K562 (cell line): ENCODE results near the gene TRIO. TPM values are rescaled to one million over a fixed set of nuclear protein-coding genes. Genes with fewer than 3 reads are reported as not detected.

Experiments
- ATAC-seq: fragments of 200-7000 bp; cut with Tn5 transposase; 3 replicates; pipeline ENCODE4 v1.9.1; 2020; ENCODE audit warnings: moderate library complexity
- BruUV-seq: library from RNA; stranded (reverse); fragments of 400-500 nt; replicated peaks from 2 replicates; lab custom pipeline; 2021; lab: Mats Ljungman, UMichigan
- CTCF ChIA-PET: fragments of 300-600 bp; formaldehyde crosslinking; extraction: SDS; loops from one replicate; lab custom pipeline; 2021; ENCODE audit warnings: low intra/inter-chr PET ratio; lab: Yijun Ruan, JAX
- POLR2A ChIA-PET: fragments of 300-600, 350-650 bp; sonication (Branson Sonifier 250); formaldehyde crosslinking; extraction: SDS; loops from one replicate; lab custom pipeline; 2021; ENCODE audit warnings: antibody characterized with exemption, inconsistent platforms; lab: Yijun Ruan, JAX
- DNase-seq, 4 experiments: peaks; one replicate each; pipeline versions ENCODE4 v3.0.0 to v3.0.0-alpha.2; 2011 to 2018; ENCODE audit warnings: low spot score in 3 of 4, mixed read lengths in 3 of 4; ENCODE audit errors: extremely low read depth in 1 of 4
- FAIRE-seq: peaks from 2 replicates; lab custom pipeline; 2011; peaks lifted over from hg19 to GRCh38; lab: Jason Lieb, UNC
- H2AFZ ChIP-seq: 2 replicates; pipeline ENCODE4 v1.6.0; 2011; ENCODE audit warnings: low read depth, low read length, control low read depth, inconsistent platforms
- H3K27ac ChIP-seq: fragments of 200-600 bp; 3 replicates; pipeline ENCODE4 v1.8.0; 2011; ENCODE audit warnings: low read depth, mild to moderate bottlenecking, control low read depth, inconsistent platforms, low read length, moderate library complexity, mixed read lengths; ENCODE audit errors: extremely low read depth
- H3K27me3 ChIP-seq, 2 experiments: fragments of 300-600 bp in 1 of 2; 2 replicates in 1 of 2; 3 replicates in 1 of 2; pipeline versions ENCODE4 v1.6.0 to v1.8.0; 2011; ENCODE audit warnings: inconsistent platforms in 2 of 2, low read length in 2 of 2, mild to moderate bottlenecking in 1 of 2, mixed read lengths in 1 of 2, moderate library complexity in 1 of 2; ENCODE audit not compliant: control insufficient read depth in 2 of 2, insufficient read depth in 2 of 2
- H3K36me3 ChIP-seq: fragments of 300-600 bp; 3 replicates; pipeline ENCODE4 v1.8.0; 2011; ENCODE audit warnings: mild to moderate bottlenecking, low read length, inconsistent platforms; ENCODE audit not compliant: control insufficient read depth, insufficient read depth
- H3K4me1 ChIP-seq, 2 experiments: fragments of 200-600 bp in 1 of 2; replicated peaks in 1 of 2; 2 replicates in 1 of 2; 3 replicates in 1 of 2; pipeline versions ENCODE4 v1.5.1 to v1.8.0; 2011; ENCODE audit warnings: inconsistent platforms in 2 of 2, low read length in 2 of 2, mild to moderate bottlenecking in 1 of 2, mixed read lengths in 1 of 2, moderate library complexity in 1 of 2; ENCODE audit not compliant: control insufficient read depth in 2 of 2, insufficient read depth in 2 of 2
- H3K4me2 ChIP-seq: 2 replicates; pipeline ENCODE4 v1.6.1; 2011; ENCODE audit warnings: low read length, control low read depth, inconsistent platforms, mixed read lengths; ENCODE audit not compliant: insufficient read depth
- H3K4me3 ChIP-seq: fragments of 200-600 bp; sonication (generic), shearing (Covaris generic); 2 replicates; pipeline ENCODE4 v1.5.1; 2016; ENCODE audit warnings: control low read depth, inconsistent platforms
- H3K79me2 ChIP-seq: fragments of 200-600 bp; 3 replicates; pipeline ENCODE4 v1.8.0; 2011; ENCODE audit warnings: low read length, inconsistent platforms; ENCODE audit not compliant: control insufficient read depth, insufficient read depth
- H3K9ac ChIP-seq, 2 experiments: 2 replicates each; pipeline versions ENCODE4 v1.6.0 to v1.6.1; 2011; ENCODE audit warnings: low read depth in 2 of 2, low read length in 2 of 2, control low read depth in 1 of 2, inconsistent platforms in 1 of 2, mild to moderate bottlenecking in 1 of 2, mixed read lengths in 1 of 2; ENCODE audit not compliant: insufficient read depth in 1 of 2
- H3K9me1 ChIP-seq: one replicate; pipeline ENCODE4 v1.6.0; 2011; ENCODE audit warnings: inconsistent platforms, mild to moderate bottlenecking, low read length, moderate library complexity; ENCODE audit not compliant: control insufficient read depth, insufficient read depth
- H3K9me3 ChIP-seq: replicated peaks from 2 replicates; pipeline ENCODE4 v1.5.1; 2011; ENCODE audit warnings: low read depth, low read length, inconsistent platforms; ENCODE audit not compliant: control insufficient read depth, insufficient read depth
- H4K20me1 ChIP-seq: replicated peaks from 2 replicates; pipeline ENCODE4 v1.6.1; 2011; ENCODE audit warnings: low read length, inconsistent platforms, mixed read lengths; ENCODE audit not compliant: control insufficient read depth, insufficient read depth
- FIP1L1 ChIP-seq: fragments of 200-400 bp; formaldehyde crosslinking; IDR thresholded peaks from 2 replicates; pipeline ENCODE4 v1.6.1; 2018; ENCODE audit warnings: mild to moderate bottlenecking, low read depth, low read length; ENCODE audit not compliant: poor library complexity, severe bottlenecking
- MYNN ChIP-seq, 2 experiments: sonication (generic); formaldehyde crosslinking in 1 of 2; IDR thresholded peaks; 2 replicates each; pipeline versions ENCODE4 v1.5.0 to v1.6.1; 2016 to 2020; ENCODE audit warnings: antibody characterized with exemption in 1 of 2, missing genetic modification reagents in 1 of 2
- NFYB ChIP-seq: IDR thresholded peaks from 2 replicates; pipeline ENCODE4 v1.6.1; 2011; ENCODE audit warnings: mild to moderate bottlenecking, moderate library complexity; ENCODE audit not compliant: insufficient read length; ENCODE audit errors: extremely low read depth
- RFX7 ChIP-seq: fragments of 250-450 bp; sonication (Bioruptor Pico); IDR thresholded peaks from 2 replicates; pipeline ENCODE4 v1.5.1; 2021; ENCODE audit warnings: mild to moderate bottlenecking
- ZKSCAN3 ChIP-seq: fragments of 250-450 bp; sonication (Bioruptor Pico); IDR thresholded peaks from 2 replicates; pipeline ENCODE4 v1.4.0; 2020
- WGBS: fragments of 100-300 bp; shearing (Covaris generic); methylation state at CpG from one replicate; pipeline ENCODE4 v1.1.6; 2016; ENCODE audit warnings: low coverage, mixed read lengths; ENCODE audit not compliant: insufficient coverage; ENCODE audit errors: missing lambda C conversion rate; 5-methylcytosine and 5-hydroxymethylcytosine counted together
- in situ Hi-C: fragments of 300-500 bp; cut with MboI; formaldehyde crosslinking; loops from 4 replicates; pipeline ENCODE4 v1.15.0; 2018; ENCODE audit warnings: inconsistent platforms, mixed read lengths
- intact Hi-C: fragments of 100-400 bp; cut with micrococcal nuclease; formaldehyde crosslinking; loops from 2 replicates; pipeline ENCODE4 v1.14.2; 2022
- polyA plus RNA-seq, 8 experiments: library from polyadenylated mRNA; depleted of rRNA in 4 of 8; stranded (reverse) in 5 of 8; unstranded in 3 of 8; fragments of >200 nt; fragmentation: Nextera tagmentation in 2 of 8; fragmentation: Illumina TruSeq in 1 of 8; extraction: Ambion mirVana in 2 of 8; extraction: Trizol in 1 of 8; gene quantifications; 2 replicates each; pipeline versions ENCODE4 v1.2.1 to v1.2.3, GENCODE V29; 2011 to 2014; ENCODE audit warnings: inconsistent platforms in 1 of 8, missing spikeins in 1 of 8
- total RNA-seq, 7 experiments: library from RNA; depleted of rRNA in 6 of 7; stranded (reverse); fragments of >200 nt in 6 of 7; fragmentation: Illumina TruSeq in 2 of 7; extraction: Trizol in 2 of 7; gene quantifications; 2 replicates each; pipeline versions ENCODE4 v1.2.1 to v1.2.3, GENCODE V29; 2011 to 2021; ENCODE audit warnings: low replicate concordance in 1 of 7
- TF ChIP-seq, protein P1 (sequence below): fragments of 250-450 bp; sonication (Bioruptor Pico); IDR thresholded peaks from 2 replicates; pipeline ENCODE4 v1.5.0; 2020; ENCODE audit warnings: mild to moderate bottlenecking
- TF ChIP-seq, protein P2 (sequence below): sonication (generic); formaldehyde crosslinking; IDR thresholded peaks from 2 replicates; pipeline ENCODE4 v1.4.0; 2020; ENCODE audit warnings: mild to moderate bottlenecking, missing genetic modification reagents
- TF ChIP-seq, protein P3 (sequence below): fragments of 450-650 bp; IDR thresholded peaks from 2 replicates; pipeline ENCODE4 v1.6.1; 2016; ENCODE audit warnings: low read depth
- TF ChIP-seq, protein P4 (sequence below), 2 experiments: fragments of 450-650 bp in 1 of 2; sonication (generic) in 1 of 2; formaldehyde crosslinking in 1 of 2; IDR thresholded peaks in 1 of 2; conservative IDR thresholded peaks in 1 of 2; 2 replicates each; pipeline versions ENCODE4 v1.6.1 to v1.8.1; 2016 to 2023; ENCODE audit warnings: mild to moderate bottlenecking in 2 of 2, moderate library complexity in 2 of 2, inconsistent platforms in 1 of 2, missing genetic modification reagents in 1 of 2

Gene TRIO
- total and polyA plus RNA-seq, 9 of the 15 experiments (the other 6 are each of a cell fraction or from before 2014, with no cell fraction given): 0.24 to 5.0 (median 1.1) TPM

DNA sequence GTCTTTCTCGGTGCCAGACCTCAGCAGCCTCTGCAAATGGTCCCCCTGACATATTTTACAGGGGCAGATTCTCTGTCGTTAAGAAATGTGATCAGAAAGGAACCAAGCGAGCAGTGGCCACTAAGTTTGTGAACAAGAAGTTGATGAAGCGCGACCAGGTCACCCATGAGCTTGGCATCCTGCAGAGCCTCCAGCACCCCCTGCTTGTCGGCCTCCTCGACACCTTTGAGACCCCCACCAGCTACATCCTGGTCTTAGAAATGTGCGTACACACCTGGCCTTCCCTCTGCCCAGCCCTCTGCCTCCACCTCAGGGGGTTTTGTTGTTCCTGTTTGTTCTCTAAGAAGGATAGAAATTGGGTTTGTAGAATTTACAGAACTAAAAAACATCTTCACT, 361.2 kb downstream of the TRIO start:
- intact Hi-C loops: no loop called here
- CTCF ChIA-PET: no interaction called here
- TF ChIP-seq, protein P1, sequence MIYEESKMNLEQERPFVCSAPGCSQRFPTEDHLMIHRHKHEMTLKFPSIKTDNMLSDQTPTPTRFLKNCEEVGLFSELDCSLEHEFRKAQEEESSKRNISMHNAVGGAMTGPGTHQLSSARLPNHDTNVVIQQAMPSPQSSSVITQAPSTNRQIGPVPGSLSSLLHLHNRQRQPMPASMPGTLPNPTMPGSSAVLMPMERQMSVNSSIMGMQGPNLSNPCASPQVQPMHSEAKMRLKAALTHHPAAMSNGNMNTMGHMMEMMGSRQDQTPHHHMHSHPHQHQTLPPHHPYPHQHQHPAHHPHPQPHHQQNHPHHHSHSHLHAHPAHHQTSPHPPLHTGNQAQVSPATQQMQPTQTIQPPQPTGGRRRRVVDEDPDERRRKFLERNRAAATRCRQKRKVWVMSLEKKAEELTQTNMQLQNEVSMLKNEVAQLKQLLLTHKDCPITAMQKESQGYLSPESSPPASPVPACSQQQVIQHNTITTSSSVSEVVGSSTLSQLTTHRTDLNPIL (CRISPR knock-in tag): no peak
- no peak for TF ChIP-seq FIP1L1
- TF ChIP-seq, protein P2, sequence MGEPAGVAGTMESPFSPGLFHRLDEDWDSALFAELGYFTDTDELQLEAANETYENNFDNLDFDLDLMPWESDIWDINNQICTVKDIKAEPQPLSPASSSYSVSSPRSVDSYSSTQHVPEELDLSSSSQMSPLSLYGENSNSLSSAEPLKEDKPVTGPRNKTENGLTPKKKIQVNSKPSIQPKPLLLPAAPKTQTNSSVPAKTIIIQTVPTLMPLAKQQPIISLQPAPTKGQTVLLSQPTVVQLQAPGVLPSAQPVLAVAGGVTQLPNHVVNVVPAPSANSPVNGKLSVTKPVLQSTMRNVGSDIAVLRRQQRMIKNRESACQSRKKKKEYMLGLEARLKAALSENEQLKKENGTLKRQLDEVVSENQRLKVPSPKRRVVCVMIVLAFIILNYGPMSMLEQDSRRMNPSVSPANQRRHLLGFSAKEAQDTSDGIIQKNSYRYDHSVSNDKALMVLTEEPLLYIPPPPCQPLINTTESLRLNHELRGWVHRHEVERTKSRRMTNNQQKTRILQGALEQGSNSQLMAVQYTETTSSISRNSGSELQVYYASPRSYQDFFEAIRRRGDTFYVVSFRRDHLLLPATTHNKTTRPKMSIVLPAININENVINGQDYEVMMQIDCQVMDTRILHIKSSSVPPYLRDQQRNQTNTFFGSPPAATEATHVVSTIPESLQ (CRISPR knock-in tag): no peak
- no peak for TF ChIP-seq MYNN (IDR thresholded peaks at IDR 0.05)
- no peak for TF ChIP-seq MYNN (CRISPR knock-in tag; IDR thresholded peaks at IDR 0.05)
- no peak for TF ChIP-seq RFX7 (CRISPR knock-in tag)
- TF ChIP-seq, protein P3, sequence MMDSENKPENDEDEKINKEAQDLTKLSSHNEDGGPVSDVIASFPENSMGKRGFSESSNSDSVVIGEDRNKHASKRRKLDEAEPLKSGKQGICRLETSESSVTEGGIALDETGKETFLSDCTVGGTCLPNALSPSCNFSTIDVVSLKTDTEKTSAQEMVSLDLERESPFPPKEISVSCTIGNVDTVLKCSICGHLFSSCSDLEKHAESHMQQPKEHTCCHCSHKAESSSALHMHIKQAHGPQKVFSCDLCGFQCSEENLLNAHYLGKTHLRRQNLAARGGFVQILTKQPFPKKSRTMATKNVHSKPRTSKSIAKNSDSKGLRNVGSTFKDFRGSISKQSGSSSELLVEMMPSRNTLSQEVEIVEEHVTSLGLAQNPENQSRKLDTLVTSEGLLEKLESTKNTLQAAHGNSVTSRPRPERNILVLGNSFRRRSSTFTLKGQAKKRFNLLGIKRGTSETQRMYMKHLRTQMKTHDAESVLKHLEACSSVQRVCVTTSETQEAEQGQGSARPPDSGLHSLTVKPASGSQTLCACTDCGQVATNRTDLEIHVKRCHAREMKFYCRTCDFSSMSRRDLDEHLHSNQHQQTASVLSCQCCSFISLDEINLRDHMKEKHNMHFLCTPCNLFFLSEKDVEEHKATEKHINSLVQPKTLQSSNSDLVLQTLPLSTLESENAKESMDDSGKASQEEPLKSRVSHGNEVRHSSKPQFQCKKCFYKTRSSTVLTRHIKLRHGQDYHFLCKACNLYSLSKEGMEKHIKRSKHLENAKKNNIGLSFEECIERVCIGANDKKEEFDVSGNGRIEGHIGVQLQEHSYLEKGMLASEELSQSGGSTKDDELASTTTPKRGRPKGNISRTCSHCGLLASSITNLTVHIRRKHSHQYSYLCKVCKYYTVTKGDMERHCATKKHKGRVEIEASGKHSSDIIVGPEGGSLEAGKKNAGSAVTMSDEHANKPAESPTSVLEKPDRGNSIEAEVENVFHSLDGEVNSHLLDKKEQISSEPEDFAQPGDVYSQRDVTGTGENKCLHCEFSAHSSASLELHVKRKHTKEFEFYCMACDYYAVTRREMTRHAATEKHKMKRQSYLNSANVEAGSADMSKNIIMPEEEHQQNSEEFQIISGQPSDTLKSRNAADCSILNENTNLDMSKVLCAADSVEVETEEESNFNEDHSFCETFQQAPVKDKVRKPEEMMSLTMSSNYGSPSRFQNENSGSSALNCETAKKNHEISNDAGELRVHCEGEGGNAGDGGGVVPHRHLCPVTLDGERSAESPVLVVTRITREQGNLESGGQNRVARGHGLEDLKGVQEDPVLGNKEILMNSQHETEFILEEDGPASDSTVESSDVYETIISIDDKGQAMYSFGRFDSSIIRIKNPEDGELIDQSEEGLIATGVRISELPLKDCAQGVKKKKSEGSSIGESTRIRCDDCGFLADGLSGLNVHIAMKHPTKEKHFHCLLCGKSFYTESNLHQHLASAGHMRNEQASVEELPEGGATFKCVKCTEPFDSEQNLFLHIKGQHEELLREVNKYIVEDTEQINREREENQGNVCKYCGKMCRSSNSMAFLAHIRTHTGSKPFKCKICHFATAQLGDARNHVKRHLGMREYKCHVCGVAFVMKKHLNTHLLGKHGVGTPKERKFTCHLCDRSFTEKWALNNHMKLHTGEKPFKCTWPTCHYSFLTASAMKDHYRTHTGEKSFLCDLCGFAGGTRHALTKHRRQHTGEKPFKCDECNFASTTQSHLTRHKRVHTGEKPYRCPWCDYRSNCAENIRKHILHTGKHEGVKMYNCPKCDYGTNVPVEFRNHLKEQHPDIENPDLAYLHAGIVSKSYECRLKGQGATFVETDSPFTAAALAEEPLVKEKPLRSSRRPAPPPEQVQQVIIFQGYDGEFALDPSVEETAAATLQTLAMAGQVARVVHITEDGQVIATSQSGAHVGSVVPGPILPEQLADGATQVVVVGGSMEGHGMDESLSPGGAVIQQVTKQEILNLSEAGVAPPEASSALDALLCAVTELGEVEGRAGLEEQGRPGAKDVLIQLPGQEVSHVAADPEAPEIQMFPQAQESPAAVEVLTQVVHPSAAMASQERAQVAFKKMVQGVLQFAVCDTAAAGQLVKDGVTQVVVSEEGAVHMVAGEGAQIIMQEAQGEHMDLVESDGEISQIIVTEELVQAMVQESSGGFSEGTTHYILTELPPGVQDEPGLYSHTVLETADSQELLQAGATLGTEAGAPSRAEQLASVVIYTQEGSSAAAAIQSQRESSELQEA: no peak
- TF ChIP-seq NFYB: no peak
- TF ChIP-seq, protein P4, sequence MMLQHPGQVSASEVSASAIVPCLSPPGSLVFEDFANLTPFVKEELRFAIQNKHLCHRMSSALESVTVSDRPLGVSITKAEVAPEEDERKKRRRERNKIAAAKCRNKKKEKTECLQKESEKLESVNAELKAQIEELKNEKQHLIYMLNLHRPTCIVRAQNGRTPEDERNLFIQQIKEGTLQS (IDR thresholded peaks at IDR 0.05): no peak
- TF ChIP-seq, protein P4 (CRISPR knock-in tag; conservative IDR thresholded peaks at IDR 0.05): no peak
- TF ChIP-seq ZKSCAN3: no peak

More for the DNA sequence above, 361.2 kb downstream of the TRIO start:
- Histone ChIP-seq H3K9me1 (no peaks in the 10 kb centered on the region), H3K9me3 (no peaks in the 10 kb centered on the region), H4K20me1 (peaks cover 11% of the 10 kb centered on the region; the same call in 1 of the 2 replicates), H3K4me3 (no peak overlapping the region), H3K9ac (no peak overlapping the region), H3K27me3 (peaks cover 32 to 77% of the 10 kb centered on the region in 2 experiments), H3K27ac (no peak overlapping the region), H3K4me1 (peaks cover 0 to 5% of the 10 kb centered on the region in 2 experiments; a peak in 1 of 5 replicates), H3K79me2 (no peaks in the 10 kb centered on the region), H2AFZ (no peak overlapping the region), H3K4me2 (no peak overlapping the region), H3K36me3 (no peaks in the 10 kb centered on the region)
- POLR2A ChIA-PET: no interaction called here
- 3% methylated on average over 8 of the region's 8 CpGs for WGBS
- in situ Hi-C loops: no loop called here
- FAIRE-seq (no peak), ATAC-seq (no peak), DNase-seq (no peak)
- no TSS peak for BruUV-seq
